ENCODE measurements around the gene PDE6G. TPM values are rescaled to one million over a fixed set of nuclear protein-coding genes. Genes with fewer than 3 reads are reported as not detected.

The PDE6G gene
- total and polyA plus RNA-seq, 2 experiments from 2014 or later, result 0.37 to 0.87 TPM

- 98% methylated on average over 13 of the region's 16 CpGs for WGBS (ENCODE audit: low lambda C conversion rate, missing lambda C conversion rate)
- no peak for DNase-seq (ENCODE audit: low spot score)
- H3K27me3 ChIP-seq, result no peaks in the 10 kb centered on the region
- H3K4me3 ChIP-seq, result no peak overlapping the region
- H3K4me1 ChIP-seq (ENCODE audit: insufficient read depth), result no peaks in the 10 kb centered on the region
- no peaks in the 10 kb centered on the region for H3K9me3 ChIP-seq (ENCODE audit: low read depth)
- no peak for TF ChIP-seq CTCF (IDR thresholded peaks at IDR 0.05; ENCODE audit: poor library complexity)
- no peak for TF ChIP-seq EZH2phosphoT487 (IDR thresholded peaks at IDR 0.05; ENCODE audit: low read depth, severe bottlenecking, unreplicated experiment)
- no peak for TF ChIP-seq EZH2 (IDR thresholded peaks at IDR 0.05; ENCODE audit: borderline replicate concordance)
- no peaks in the 10 kb centered on the region for H4K20me1 ChIP-seq (ENCODE audit: insufficient read depth, poor library complexity, severe bottlenecking)
- peaks cover 18% of the 10 kb centered on the region for H3K79me2 ChIP-seq
- H3K4me2 ChIP-seq, result no peak overlapping the region
- H3K36me3 ChIP-seq (replicated peaks; ENCODE audit: insufficient read depth, low read depth), result no peaks in the 10 kb centered on the region
- no peak overlapping the region for H3K27ac ChIP-seq
- no peaks in the 10 kb centered on the region for H3K9me2 ChIP-seq (replicated peaks; ENCODE audit: insufficient read depth)
- no peak overlapping the region for H2AFZ ChIP-seq
These were observed 16.6 kb upstream of the PDE6G start for GRCh38 chr17:81672954-81673353.

GRCh38 chr17:81672504-81672903 lies 16.2 kb upstream of the PDE6G start:
- no peak for DNase-seq (ENCODE audit: low spot score)
- Histone ChIP-seq H3K9me2 (replicated peaks; ENCODE audit: insufficient read depth) (no peaks in the 10 kb centered on the region), H3K4me3 (no peak overlapping the region), H3K9me3 (ENCODE audit: low read depth) (no peaks in the 10 kb centered on the region), H4K20me1 (ENCODE audit: insufficient read depth, poor library complexity, severe bottlenecking) (no peaks in the 10 kb centered on the region), H3K27me3 (no peaks in the 10 kb centered on the region), H3K27ac (no peak overlapping the region), H3K36me3 (replicated peaks; ENCODE audit: insufficient read depth, low read depth) (no peaks in the 10 kb centered on the region), H2AFZ (no peak overlapping the region), H3K4me2 (no peak overlapping the region), H3K79me2 (peaks cover 22% of the 10 kb centered on the region), H3K4me1 (ENCODE audit: insufficient read depth) (peaks cover 4% of the 10 kb centered on the region)
- 95% methylated on average over 16 of the region's 18 CpGs for WGBS (ENCODE audit: low lambda C conversion rate, missing lambda C conversion rate)
- TF ChIP-seq CTCF (IDR thresholded peaks at IDR 0.05; ENCODE audit: poor library complexity) (no peak), EZH2phosphoT487 (IDR thresholded peaks at IDR 0.05; ENCODE audit: low read depth, severe bottlenecking, unreplicated experiment) (no peak), EZH2 (IDR thresholded peaks at IDR 0.05; ENCODE audit: borderline replicate concordance) (no peak)

GRCh38 chr17:81667754-81668153 lies 11.4 kb upstream of the PDE6G start:
- Histone ChIP-seq H4K20me1 (ENCODE audit: insufficient read depth, poor library complexity, severe bottlenecking) (no peaks in the 10 kb centered on the region), H3K4me2 (peak overlapping the region; percentile 82), H3K4me3 (peak overlapping the region; percentile 20), H2AFZ (no peak overlapping the region), H3K27ac (no peak overlapping the region), H3K79me2 (peaks cover 34% of the 10 kb centered on the region), H3K36me3 (replicated peaks; ENCODE audit: insufficient read depth, low read depth) (no peaks in the 10 kb centered on the region), H3K9me3 (ENCODE audit: low read depth) (no peaks in the 10 kb centered on the region), H3K4me1 (ENCODE audit: insufficient read depth) (peaks cover 15% of the 10 kb centered on the region), H3K9me2 (replicated peaks; ENCODE audit: insufficient read depth) (no peaks in the 10 kb centered on the region), H3K27me3 (no peaks in the 10 kb centered on the region)
- WGBS (ENCODE audit: low lambda C conversion rate, missing lambda C conversion rate), result 96% methylated on average over 18 of the region's 18 CpGs
- DNase-seq (ENCODE audit: low spot score), result no peak
- no peak for TF ChIP-seq EZH2 (IDR thresholded peaks at IDR 0.05; ENCODE audit: borderline replicate concordance)
- no peak for TF ChIP-seq EZH2phosphoT487 (IDR thresholded peaks at IDR 0.05; ENCODE audit: low read depth, severe bottlenecking, unreplicated experiment)
- TF ChIP-seq CTCF (IDR thresholded peaks at IDR 0.05; ENCODE audit: poor library complexity), result no peak

Data from hepatocyte (in vitro differentiated cells).